ENCODE data around the gene SETD6. TPM values are rescaled to one million over a fixed set of nuclear protein-coding genes. Genes with fewer than 3 reads are reported as not detected.

The SETD6 gene
- total RNA-seq, 4 donors from 2014 or later: 37.3 to 59.2 (median 44.4) TPM

GRCh38 chr16:58476791-58477190, 38.5 kb upstream of the SETD6 start:
- no peak for TF ChIP-seq CTCF (IDR thresholded peaks at IDR 0.05)
- TF ChIP-seq POLR2A (IDR thresholded peaks at IDR 0.05): no peak
- 42 to 61% methylated on average over 1 of the region's 1 CpG for WGBS, 2 donors
- Histone ChIP-seq H3K9me3 (no peaks in the 10 kb centered on the region), H3K27me3 (no peaks in the 10 kb centered on the region), H3K4me1 (no peaks in the 10 kb centered on the region), H3K27ac (no peak overlapping the region), H3K36me3 (no peaks in the 10 kb centered on the region), H3K4me3 (replicated peaks in 1 of 3) (no peak overlapping the region)
- DNase-seq: no peak
- intact Hi-C loops (cut with DNase I): no loop called here

GRCh38 chr16:58478427-58478826, 36.9 kb upstream of the SETD6 start:
- intact Hi-C loops (cut with DNase I): no loop called here
- H3K27ac ChIP-seq: no peak overlapping the region
- WGBS, 2 donors: 95% methylated on average over 2 of the region's 2 CpGs
- H3K4me3 ChIP-seq (replicated peaks in 1 of 3): no peak overlapping the region
- no peaks in the 10 kb centered on the region for H3K27me3 ChIP-seq
- H3K9me3 ChIP-seq: no peaks in the 10 kb centered on the region
- DNase-seq: no peak
- TF ChIP-seq POLR2A (IDR thresholded peaks at IDR 0.05) (no peak), CTCF (IDR thresholded peaks at IDR 0.05) (no peak)
- no peaks in the 10 kb centered on the region for H3K36me3 ChIP-seq
- H3K4me1 ChIP-seq: no peaks in the 10 kb centered on the region

- Histone ChIP-seq H3K4me3 (replicated peaks in 1 of 3) (no peak overlapping the region), H3K9me3 (no peaks in the 10 kb centered on the region), H3K4me1 (no peaks in the 10 kb centered on the region), H3K36me3 (no peaks in the 10 kb centered on the region), H3K27ac (no peak overlapping the region), H3K27me3 (no peaks in the 10 kb centered on the region)
- WGBS, 2 donors: 92% methylated on average over 10 to 11 of the region's 11 CpGs
- no peak for DNase-seq
- intact Hi-C loops (cut with DNase I): no loop called here
- TF ChIP-seq POLR2A (IDR thresholded peaks at IDR 0.05): no peak
- no peak for TF ChIP-seq CTCF (IDR thresholded peaks at IDR 0.05)
Observed at GRCh38 chr16:58481226-58481869, 34.0 kb upstream of the SETD6 start.

- Histone ChIP-seq H3K9me3 (no peaks in the 10 kb centered on the region), H3K27ac (no peak overlapping the region), H3K4me1 (no peaks in the 10 kb centered on the region), H3K4me3 (replicated peaks in 1 of 3) (no peak overlapping the region), H3K27me3 (no peaks in the 10 kb centered on the region), H3K36me3 (no peaks in the 10 kb centered on the region)
- WGBS, 2 donors: 79 to 92% methylated on average over 6 to 8 of the region's 8 CpGs
- TF ChIP-seq CTCF (IDR thresholded peaks at IDR 0.05) (no peak), POLR2A (IDR thresholded peaks at IDR 0.05) (no peak)
- DNase-seq: no peak
- intact Hi-C loops (cut with DNase I): no loop called here
Observed at GRCh38 chr16:58481931-58482330, 33.4 kb upstream of the SETD6 start.

- no peaks in the 10 kb centered on the region for H3K9me3 ChIP-seq
- DNase-seq: no peak
- no peak overlapping the region for H3K27ac ChIP-seq
- TF ChIP-seq POLR2A (IDR thresholded peaks at IDR 0.05): no peak
- TF ChIP-seq CTCF (IDR thresholded peaks at IDR 0.05): no peak
- no peaks in the 10 kb centered on the region for H3K27me3 ChIP-seq
- no peaks in the 10 kb centered on the region for H3K36me3 ChIP-seq
- WGBS, 2 donors: 71 to 79% methylated on average over 11 of the region's 11 CpGs
- intact Hi-C loops (cut with DNase I): loop anchor here (2.0 kb wide), 1 partner anchor 147 kb away; no protein-coding TSS in a partner anchor
- no peak overlapping the region for H3K4me3 ChIP-seq (replicated peaks in 1 of 3)
- H3K4me1 ChIP-seq: peaks cover 0 to 6% of the 10 kb centered on the region in 2 donors
Observed at GRCh38 chr16:58485184-58485887, 30.0 kb upstream of the SETD6 start.

All from thyroid gland (tissue), 4 donors.